Astrocyte (in vitro differentiated cells and primary cell): Measurements from ENCODE around the gene ULK4.

ENCODE experiments used
- CTCF ChIP-seq: IDR thresholded peaks from 2 replicates; pipeline ENCODE4 v1.5.1; 2011; ENCODE audit warnings: low read depth, mild to moderate bottlenecking, inconsistent platforms, low read length, moderate library complexity; ENCODE audit not compliant: insufficient read depth
- EZH2 ChIP-seq: IDR thresholded peaks from 2 replicates; pipeline ENCODE4 v1.6.1; 2012; ENCODE audit warnings: mild to moderate bottlenecking, low read length, inconsistent platforms; ENCODE audit not compliant: insufficient read depth

- TF ChIP-seq CTCF: no peak
- no peak for TF ChIP-seq EZH2
Measured at GRCh38 chr3:41700155-41700554, 261.7 kb downstream of the ULK4 start.
